GM13977 (cell line): ENCODE results near the gene ADAMTSL3.

ENCODE experiments used
- DNase-seq: peaks from one replicate; pipeline ENCODE4 v3.0.0; 2012; ENCODE audit warnings: low spot score
- CTCF ChIP-seq: IDR thresholded peaks from 2 replicates; pipeline ENCODE4 v1.5.1; 2012; ENCODE audit warnings: mild to moderate bottlenecking, control low read depth; ENCODE audit not compliant: insufficient read depth; ENCODE audit errors: extremely low read depth, missing control alignments
- in situ Hi-C: fragments of 300-500 bp; cut with MboI; formaldehyde crosslinking; loops from one replicate; pipeline ENCODE4 v1.12.0; 2022; ENCODE audit warnings: low sequenced_read_pairs, low pct_unique_long_range_greater_than_20kb, mixed read lengths, inconsistent platforms; ENCODE audit not compliant: unreplicated experiment

Gene ADAMTSL3

GRCh38 chr15:83690676-83691075 is 36.8 kb downstream of the ADAMTSL3 start:
- in situ Hi-C loops: no loop called here
- TF ChIP-seq CTCF: no peak
- no peak for DNase-seq

- DNase-seq: no peak
- in situ Hi-C loops: no loop called here
- no peak for TF ChIP-seq CTCF
Observed at GRCh38 chr15:83692746-83693581, 39.0 kb downstream of the ADAMTSL3 start.

- no peak for DNase-seq
- TF ChIP-seq CTCF: no peak
- in situ Hi-C loops: no loop called here
Observed at GRCh38 chr15:83694015-83694414, 40.1 kb downstream of the ADAMTSL3 start.

GRCh38 chr15:83694536-83694935 is 40.6 kb downstream of the ADAMTSL3 start:
- no peak for TF ChIP-seq CTCF
- in situ Hi-C loops: no loop called here
- DNase-seq: no peak

GRCh38 chr15:83695246-83695645 is 41.3 kb downstream of the ADAMTSL3 start:
- no peak for TF ChIP-seq CTCF
- DNase-seq: no peak
- in situ Hi-C loops: no loop called here

GRCh38 chr15:83695901-83696425 is 42.0 kb downstream of the ADAMTSL3 start:
- in situ Hi-C loops: no loop called here
- no peak for DNase-seq
- TF ChIP-seq CTCF: no peak

- in situ Hi-C loops: no loop called here
- DNase-seq: no peak
- TF ChIP-seq CTCF: no peak
Observed at GRCh38 chr15:83697716-83698115, 43.8 kb downstream of the ADAMTSL3 start.
